ENCODE results near the gene GATAD2A. TPM values are rescaled to one million over a fixed set of nuclear protein-coding genes. Genes with fewer than 3 reads are reported as not detected.
A peak's percentile ranks its signal among the peaks of the same experiment; 100 is the strongest.

GATAD2A gene
- total RNA-seq, 1 donor from 2014 or later, result 163 TPM

GRCh38 chr19:19485998-19486290 is 80.5 kb downstream of the GATAD2A start:
- Histone ChIP-seq H3K27ac (ENCODE audit: low read depth, low read length) (peak overlapping the region; percentile 79), H4K20me1 (ENCODE audit: insufficient read depth, low read length) (peaks cover 40% of the 10 kb centered on the region), H3K4me1 (ENCODE audit: insufficient read depth, low read length) (peaks cover 47% of the 10 kb centered on the region), H3K9ac (ENCODE audit: low read length) (peak overlapping the region; percentile 53), H3K4me3 (ENCODE audit: insufficient read depth, low read depth, low read length) (no peak overlapping the region), H3K4me2 (ENCODE audit: low read length) (peak overlapping the region; percentile 74), H3K79me2 (ENCODE audit: insufficient read depth, low read length) (peaks cover 83% of the 10 kb centered on the region), H3K27me3 (ENCODE audit: insufficient read depth, low read length) (no peaks in the 10 kb centered on the region), H3K9me3 (ENCODE audit: insufficient read depth, low read depth, low read length) (no peaks in the 10 kb centered on the region), H2AFZ (ENCODE audit: low read depth, low read length) (no peak overlapping the region), H3K36me3 (ENCODE audit: insufficient read depth, low read length) (peaks cover 2% of the 10 kb centered on the region)
- no peak for DNase-seq (ENCODE audit: low read depth)
- H3K4me1 Mint-ChIP-seq (ENCODE audit: low read depth, unreplicated experiment), result peaks cover 50% of the 10 kb centered on the region
- FAIRE-seq, result no peak
- H3K36me3 Mint-ChIP-seq (ENCODE audit: low read depth, unreplicated experiment), result peaks cover 16% of the 10 kb centered on the region
- H3K27me3 Mint-ChIP-seq (ENCODE audit: low read depth, unreplicated experiment), result no peaks in the 10 kb centered on the region
- peaks cover 2% of the 10 kb centered on the region for H3K9me3 Mint-ChIP-seq (ENCODE audit: unreplicated experiment)
- TF ChIP-seq, protein P1, sequence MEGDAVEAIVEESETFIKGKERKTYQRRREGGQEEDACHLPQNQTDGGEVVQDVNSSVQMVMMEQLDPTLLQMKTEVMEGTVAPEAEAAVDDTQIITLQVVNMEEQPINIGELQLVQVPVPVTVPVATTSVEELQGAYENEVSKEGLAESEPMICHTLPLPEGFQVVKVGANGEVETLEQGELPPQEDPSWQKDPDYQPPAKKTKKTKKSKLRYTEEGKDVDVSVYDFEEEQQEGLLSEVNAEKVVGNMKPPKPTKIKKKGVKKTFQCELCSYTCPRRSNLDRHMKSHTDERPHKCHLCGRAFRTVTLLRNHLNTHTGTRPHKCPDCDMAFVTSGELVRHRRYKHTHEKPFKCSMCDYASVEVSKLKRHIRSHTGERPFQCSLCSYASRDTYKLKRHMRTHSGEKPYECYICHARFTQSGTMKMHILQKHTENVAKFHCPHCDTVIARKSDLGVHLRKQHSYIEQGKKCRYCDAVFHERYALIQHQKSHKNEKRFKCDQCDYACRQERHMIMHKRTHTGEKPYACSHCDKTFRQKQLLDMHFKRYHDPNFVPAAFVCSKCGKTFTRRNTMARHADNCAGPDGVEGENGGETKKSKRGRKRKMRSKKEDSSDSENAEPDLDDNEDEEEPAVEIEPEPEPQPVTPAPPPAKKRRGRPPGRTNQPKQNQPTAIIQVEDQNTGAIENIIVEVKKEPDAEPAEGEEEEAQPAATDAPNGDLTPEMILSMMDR (IDR thresholded peaks at IDR 0.05; ENCODE audit: insufficient read depth, low read depth, low read length), result no peak
- no peak for TF ChIP-seq EZH2 (IDR thresholded peaks at IDR 0.05; ENCODE audit: insufficient read depth, low read length)
- peak overlapping the region; percentile 77 for H3K27ac Mint-ChIP-seq (ENCODE audit: unreplicated experiment)
- H3K4me3 Mint-ChIP-seq (ENCODE audit: unreplicated experiment), result no peak overlapping the region

DNA sequence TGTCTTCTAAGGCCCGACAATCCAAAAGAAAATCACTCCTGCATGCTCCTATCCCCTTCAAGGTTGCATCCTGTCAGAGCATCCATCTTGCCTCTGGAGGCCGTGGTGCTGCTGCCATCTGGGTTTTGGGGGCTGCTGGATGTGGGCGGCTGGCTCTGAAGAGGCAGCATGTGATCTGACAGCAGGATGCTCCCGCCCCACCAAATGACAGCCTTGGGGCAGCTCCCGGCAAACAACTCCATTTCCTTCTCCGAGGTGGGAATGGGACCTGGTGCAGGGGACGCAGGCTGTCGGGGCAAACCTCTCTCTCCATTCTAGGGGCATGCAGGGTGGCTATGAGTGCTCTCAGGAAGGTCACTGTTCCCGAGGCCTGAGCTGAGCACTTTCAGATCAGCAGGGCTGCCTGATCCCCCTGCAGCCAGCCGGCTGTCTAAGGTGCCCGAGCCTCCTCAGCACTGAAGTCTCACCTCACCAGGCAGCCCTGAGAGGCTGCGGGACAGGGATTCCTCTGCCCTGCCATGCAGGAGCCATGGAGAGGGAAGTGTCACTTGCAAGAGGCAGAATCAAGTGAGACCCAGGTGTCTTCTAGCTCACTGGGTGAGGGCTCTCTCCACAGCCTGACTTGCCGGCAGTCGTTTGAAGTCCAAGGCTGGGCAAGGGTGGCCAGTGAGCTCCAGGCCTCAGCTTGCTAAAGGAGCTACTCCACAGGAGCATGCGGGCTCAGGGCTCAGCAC is 81.0 kb downstream of the GATAD2A start:
- Histone ChIP-seq H3K27ac (ENCODE audit: low read depth, low read length) (peak overlapping the region; percentile 79), H3K4me1 (ENCODE audit: insufficient read depth, low read length) (peaks cover 47% of the 10 kb centered on the region), H2AFZ (ENCODE audit: low read depth, low read length) (no peak overlapping the region), H3K79me2 (ENCODE audit: insufficient read depth, low read length) (peaks cover 83% of the 10 kb centered on the region), H3K9me3 (ENCODE audit: insufficient read depth, low read depth, low read length) (no peaks in the 10 kb centered on the region), H3K4me2 (ENCODE audit: low read length) (peak overlapping the region; percentile 74), H3K27me3 (ENCODE audit: insufficient read depth, low read length) (no peaks in the 10 kb centered on the region), H3K9ac (ENCODE audit: low read length) (peak overlapping the region; percentile 53), H3K36me3 (ENCODE audit: insufficient read depth, low read length) (peaks cover 5% of the 10 kb centered on the region), H3K4me3 (ENCODE audit: insufficient read depth, low read depth, low read length) (no peak overlapping the region), H4K20me1 (ENCODE audit: insufficient read depth, low read length) (peaks cover 41% of the 10 kb centered on the region)
- FAIRE-seq (no peak), DNase-seq (ENCODE audit: low read depth) (no peak)
- H3K27ac Mint-ChIP-seq (ENCODE audit: unreplicated experiment), result peak overlapping the region; percentile 77
- H3K9me3 Mint-ChIP-seq (ENCODE audit: unreplicated experiment), result peaks cover 2% of the 10 kb centered on the region
- TF ChIP-seq, protein P1 (IDR thresholded peaks at IDR 0.05; ENCODE audit: insufficient read depth, low read depth, low read length), result no peak
- no peak for TF ChIP-seq EZH2 (IDR thresholded peaks at IDR 0.05; ENCODE audit: insufficient read depth, low read length)
- peaks cover 50% of the 10 kb centered on the region for H3K4me1 Mint-ChIP-seq (ENCODE audit: low read depth, unreplicated experiment)
- no peaks in the 10 kb centered on the region for H3K27me3 Mint-ChIP-seq (ENCODE audit: low read depth, unreplicated experiment)
- no peak overlapping the region for H3K4me3 Mint-ChIP-seq (ENCODE audit: unreplicated experiment)
- peaks cover 14% of the 10 kb centered on the region for H3K36me3 Mint-ChIP-seq (ENCODE audit: low read depth, unreplicated experiment)

Measured in astrocyte (in vitro differentiated cells and primary cell).